HCT116 (cell line): ENCODE measurements around the gene GPR83. TPM values are rescaled to one million over a fixed set of nuclear protein-coding genes. Genes with fewer than 3 reads are reported as not detected.

Experiments
- ATAC-seq: fragments of 200-7000 bp; cut with Tn5 transposase; 2 replicates; pipeline ENCODE4 v1.9.1; 2020; ENCODE audit warnings: mild to moderate bottlenecking, moderate library complexity
- BruUV-seq: library from RNA; stranded (reverse); fragments of 400-500 nt; replicated peaks from 2 replicates; lab custom pipeline; 2021; lab: Mats Ljungman, UMichigan
- CTCF ChIA-PET: fragments of 300-600 bp; sonication (Branson Sonifier 250); formaldehyde crosslinking; loops from one replicate; lab custom pipeline; 2021; ENCODE audit warnings: antibody characterized with exemption; lab: Charles Lee
- POLR2A ChIA-PET: fragments of 300-600, 350-600 bp; sonication (Branson Sonifier 250); formaldehyde crosslinking; loops from one replicate; lab custom pipeline; 2021; ENCODE audit warnings: antibody characterized with exemption; lab: Charles Lee
- RAD21 ChIA-PET, 2 experiments: fragments of 300-600 bp; sonication (Branson Sonifier 250); formaldehyde crosslinking; loops; one replicate each; lab custom pipeline; 2023; ENCODE audit warnings: low total read pairs in 2 of 2; ENCODE audit not compliant: uncharacterized antibody in 2 of 2, unreplicated experiment in 2 of 2, low non-redundant PET in 1 of 2; lab: Charles Lee
- DNase-seq: peaks from one replicate; pipeline ENCODE4 v3.0.0-alpha.2; 2010; ENCODE audit warnings: low read depth, low spot score
- H2AFZ ChIP-seq: fragments of 200-600 bp; shearing (Covaris generic), sonication (generic); 2 replicates; pipeline ENCODE4 v1.6.1; 2017; ENCODE audit warnings: low read depth, mixed run types, mixed read lengths, antibody characterized with exemption, low read length; ENCODE audit not compliant: poor library complexity, severe bottlenecking
- H3K27ac ChIP-seq: 2 replicates; pipeline ENCODE4 v1.5.1; 2012; ENCODE audit warnings: low read depth, low read length
- H3K27me3 ChIP-seq: fragments of 200-600 bp; sonication (generic); 2 replicates; pipeline ENCODE4 v1.6.1; 2016; ENCODE audit warnings: mixed run types, low read length, mixed read lengths; ENCODE audit not compliant: insufficient read depth
- H3K36me3 ChIP-seq, 2 experiments: fragments of 200-500 bp in 1 of 2; fragments of 200-600 bp in 1 of 2; sonication (Bioruptor generic) in 1 of 2; sonication (generic) in 1 of 2; 2 replicates each; pipeline versions ENCODE4 v1.5.1 to v1.6.1; 2014 to 2016; ENCODE audit warnings: low read length in 2 of 2, inconsistent platforms in 1 of 2, mixed read lengths in 1 of 2, mixed run types in 1 of 2; ENCODE audit not compliant: insufficient read depth in 2 of 2, control insufficient read depth in 1 of 2
- H3K4me1 ChIP-seq, 2 experiments: fragments of 200-600 bp in 1 of 2; sonication (generic) in 1 of 2; 2 replicates each; pipeline versions ENCODE4 v1.5.1 to v1.6.1; 2012 to 2017; ENCODE audit warnings: low read length in 2 of 2, inconsistent platforms in 1 of 2, mild to moderate bottlenecking in 1 of 2, mixed read lengths in 1 of 2, mixed run types in 1 of 2, moderate library complexity in 1 of 2; ENCODE audit not compliant: insufficient read depth in 2 of 2, control insufficient read depth in 1 of 2
- H3K4me2 ChIP-seq: fragments of 200-600 bp; sonication (generic); 2 replicates; pipeline ENCODE4 v1.6.1; 2017; ENCODE audit warnings: mixed run types, low read length, mixed read lengths
- H3K4me3 ChIP-seq, 2 experiments: fragments of 200-600 bp in 1 of 2; sonication (generic) in 1 of 2; replicated peaks in 1 of 2; 2 replicates each; pipeline ENCODE4 v1.5.1; 2011 to 2016; ENCODE audit warnings: low read length in 2 of 2, control low read depth in 1 of 2, low read depth in 1 of 2, mild to moderate bottlenecking in 1 of 2, mixed read lengths in 1 of 2, mixed run types in 1 of 2
- H3K79me2 ChIP-seq: fragments of 200-600 bp; sonication (generic); 2 replicates; pipeline ENCODE4 v1.6.1; 2017; ENCODE audit warnings: mild to moderate bottlenecking, mixed run types, low read length, moderate library complexity, mixed read lengths; ENCODE audit not compliant: insufficient read depth
- H3K9ac ChIP-seq: fragments of 200-600 bp; sonication (generic); 2 replicates; pipeline ENCODE4 v1.6.1; 2016; ENCODE audit warnings: low read length, mixed read lengths
- H3K9me2 ChIP-seq: fragments of 200-600 bp; sonication (generic), shearing (Covaris generic); 2 replicates; pipeline ENCODE4 v1.6.1; 2017; ENCODE audit warnings: mixed run types, mild to moderate bottlenecking, moderate library complexity; ENCODE audit not compliant: insufficient read depth
- H3K9me3 ChIP-seq, 2 experiments: fragments of 200-500 bp in 1 of 2; fragments of 200-600 bp in 1 of 2; sonication (Bioruptor generic) in 1 of 2; sonication (generic) in 1 of 2; 2 replicates each; pipeline ENCODE4 v1.6.1; 2014 to 2017; ENCODE audit warnings: low read length in 2 of 2, mixed read lengths in 2 of 2, inconsistent platforms in 1 of 2, low read depth in 1 of 2, mild to moderate bottlenecking in 1 of 2, mixed run types in 1 of 2, moderate library complexity in 1 of 2; ENCODE audit not compliant: control insufficient read depth in 1 of 2, insufficient read depth in 1 of 2
- H4K20me1 ChIP-seq: fragments of 200-600 bp; sonication (generic), shearing (Covaris generic); 2 replicates; pipeline ENCODE4 v1.6.1; 2017; ENCODE audit warnings: mixed run types, mild to moderate bottlenecking, moderate library complexity; ENCODE audit not compliant: insufficient read depth
- CBX3 ChIP-seq: IDR thresholded peaks from 2 replicates; pipeline ENCODE4 v1.6.1; 2012; ENCODE audit warnings: low read depth
- CTCF ChIP-seq, 3 experiments: fragments of 200-600 bp in 1 of 3; sonication (generic) in 1 of 3; IDR thresholded peaks in 2 of 3; conservative IDR thresholded peaks in 1 of 3; 2 replicates each; pipeline ENCODE4 v1.5.1; 2012 to 2017; ENCODE audit warnings: low read depth in 2 of 3, low read length in 2 of 3, antibody characterized with exemption in 1 of 3, borderline replicate concordance in 1 of 3, control low read depth in 1 of 3, mild to moderate bottlenecking in 1 of 3, mixed read lengths in 1 of 3, mixed run types in 1 of 3, moderate library complexity in 1 of 3; ENCODE audit not compliant: insufficient read depth in 1 of 3
- EGR1 ChIP-seq: IDR thresholded peaks from 2 replicates; pipeline ENCODE4 v1.6.1; 2012; ENCODE audit warnings: low read depth
- ELF1 ChIP-seq: IDR thresholded peaks from 2 replicates; pipeline ENCODE4 v1.6.1; 2012; ENCODE audit warnings: low read depth, borderline replicate concordance
- EZH2 ChIP-seq: fragments of 200-600 bp; sonication (generic); IDR thresholded peaks from 2 replicates; pipeline ENCODE4 v1.6.1; 2017; ENCODE audit warnings: antibody characterized with exemption, mixed run types
- EZH2phosphoT487 ChIP-seq: fragments of 200-600 bp; IDR thresholded peaks from 2 replicates; pipeline ENCODE4 v1.6.1; 2018; ENCODE audit warnings: antibody characterized with exemption, borderline replicate concordance
- FOSL1 ChIP-seq: IDR thresholded peaks from 2 replicates; pipeline ENCODE4 v1.6.1; 2012; ENCODE audit warnings: low read depth
- JUND ChIP-seq: IDR thresholded peaks from 2 replicates; pipeline ENCODE4 v1.6.1; 2012
- MAX ChIP-seq: IDR thresholded peaks from 2 replicates; pipeline ENCODE4 v1.6.1; 2012
- POLR2A ChIP-seq: IDR thresholded peaks from 2 replicates; pipeline ENCODE4 v1.7.0; 2011; ENCODE audit warnings: borderline replicate concordance; ENCODE audit not compliant: insufficient read depth, insufficient read length; ENCODE audit errors: extremely low read depth
- POLR2AphosphoS5 ChIP-seq: IDR thresholded peaks from 2 replicates; pipeline ENCODE4 v1.6.1; 2011; ENCODE audit warnings: mild to moderate bottlenecking, low read depth, low read length, moderate library complexity
- SIN3A ChIP-seq: IDR thresholded peaks from 2 replicates; pipeline ENCODE4 v1.6.1; 2012; ENCODE audit warnings: low read depth
- SP1 ChIP-seq: IDR thresholded peaks from 2 replicates; pipeline ENCODE4 v1.6.1; 2012; ENCODE audit warnings: low read depth
- SRF ChIP-seq: IDR thresholded peaks from 2 replicates; pipeline ENCODE4 v1.6.1; 2012; ENCODE audit warnings: low read depth
- YY1 ChIP-seq: IDR thresholded peaks from 2 replicates; pipeline ENCODE4 v1.6.1; 2011; ENCODE audit warnings: low read length, low read depth, moderate library complexity, mild to moderate bottlenecking; ENCODE audit not compliant: insufficient replicate concordance; ENCODE audit errors: extremely low read depth
- ZBTB33 ChIP-seq: IDR thresholded peaks from 2 replicates; pipeline ENCODE4 v1.6.1; 2011; ENCODE audit warnings: mild to moderate bottlenecking, low read length, moderate library complexity; ENCODE audit not compliant: insufficient replicate concordance; ENCODE audit errors: extremely low read depth
- ZFX ChIP-seq: fragments of 450-650 bp; IDR thresholded peaks from 2 replicates; pipeline ENCODE4 v1.6.1; 2017
- intact Hi-C: fragments of 100-400 bp; cut with micrococcal nuclease; formaldehyde crosslinking; loops from 2 replicates; pipeline ENCODE4 v1.10.0; 2022
- total RNA-seq: library from RNA; stranded (reverse); gene quantifications from one replicate; pipeline ENCODE4 v1.2.1, GENCODE V29; 2021; ENCODE audit not compliant: unreplicated experiment

GPR83 gene
- total RNA-seq, 1 experiment from 2014 or later = 0.39 TPM

GRCh38 chr11:94424662-94425061, 23.4 kb upstream of the GPR83 start:
- no peaks in the 10 kb centered on the region; the same call in 1 of the 2 replicates for H3K79me2 ChIP-seq
- 0 out of 4 replicates have a peak, but pooled peaks cover 0 to 2% of the 10 kb centered on the region in 2 experiments for H3K4me1 ChIP-seq
- H2AFZ ChIP-seq = no peak overlapping the region
- intact Hi-C loops = no loop called here
- POLR2A ChIA-PET = no interaction called here
- H3K4me3 ChIP-seq = no peak overlapping the region
- H3K4me2 ChIP-seq = no peak overlapping the region
- H3K9me3 ChIP-seq = no peaks in the 10 kb centered on the region; a peak in 1 of 4 replicates
- ATAC-seq (no peak), DNase-seq (no peak)
- RAD21 ChIA-PET = no interaction called here
- TF ChIP-seq POLR2A (no peak), CBX3 (no peak), ZFX (no peak), MAX (no peak), YY1 (no peak), EZH2phosphoT487 (no peak), EZH2 (no peak), SIN3A (no peak), POLR2AphosphoS5 (no peak), ELF1 (no peak), ZBTB33 (no peak), EGR1 (no peak), CTCF (IDR thresholded peaks at IDR 0.05 in 2 of 3, conservative IDR thresholded peaks at IDR 0.05 in 1 of 3; ENCODE audit: borderline replicate concordance in 1 of 3, insufficient read depth in 1 of 3, low read depth in 2 of 3, low read length in 2 of 3) (no peak), JUND (no peak), SP1 (no peak), FOSL1 (no peak), SRF (no peak)
- H3K9me2 ChIP-seq = no peaks in the 10 kb centered on the region
- BruUV-seq = no TSS peak
- H3K36me3 ChIP-seq = peaks cover 0 to 10% of the 10 kb centered on the region in 2 experiments; a peak in 1 of 4 replicates
- no peaks in the 10 kb centered on the region for H4K20me1 ChIP-seq
- CTCF ChIA-PET = no interaction called here
- H3K27me3 ChIP-seq = no peaks in the 10 kb centered on the region
- H3K9ac ChIP-seq = no peak overlapping the region
- H3K27ac ChIP-seq = no peak overlapping the region
